HG02973 (cell line): Measurements from ENCODE around the gene SELENON.
"Not testable (repeated sequence)": the region's sequence is repeated elsewhere in the genome, so short reads cannot be mapped to it uniquely, and the experiment has no call there.

Source experiments
- ATAC-seq: cut with Tn5 transposase; IDR thresholded peaks from one replicate; pipeline ENCODE4 v1.9.1; 2021; ENCODE audit warnings: moderate library complexity; ENCODE audit not compliant: unreplicated experiment

The SELENON gene

GRCh38 chr1:25825605-25826004, 25.6 kb downstream of the SELENON start:
- no peak for ATAC-seq

GRCh38 chr1:25826571-25826970, 26.6 kb downstream of the SELENON start:
- ATAC-seq = no peak

- no peak for ATAC-seq
Measured at GRCh38 chr1:25828491-25828890, 28.5 kb downstream of the SELENON start.

GRCh38 chr1:25829046-25829445, 29.1 kb downstream of the SELENON start:
- ATAC-seq = no peak

- no peak for ATAC-seq
Measured at GRCh38 chr1:25831569-25832196, 31.7 kb downstream of the SELENON start.

GRCh38 chr1:25832336-25833037, 32.5 kb downstream of the SELENON start:
- ATAC-seq = no peak

GRCh38 chr1:25833158-25833557, 33.2 kb downstream of the SELENON start:
- no peak for ATAC-seq

- ATAC-seq = no peak
Measured at GRCh38 chr1:25834894-25835293, 34.9 kb downstream of the SELENON start.

- ATAC-seq = no peak
Measured at GRCh38 chr1:25836695-25837094, 36.7 kb downstream of the SELENON start.

- ATAC-seq = no peak
Measured at GRCh38 chr1:25837262-25837875, 37.4 kb downstream of the SELENON start.

GRCh38 chr1:25839808-25840207, 39.8 kb downstream of the SELENON start:
- not testable (repeated sequence) for ATAC-seq

- no peak for ATAC-seq
Measured at GRCh38 chr1:25843483-25843882, 43.5 kb downstream of the SELENON start.

- no peak for ATAC-seq
Measured at GRCh38 chr1:25844536-25845337, 44.7 kb downstream of the SELENON start.

- no peak for ATAC-seq
Measured at GRCh38 chr1:25845664-25846063, 45.7 kb downstream of the SELENON start.

- no peak for ATAC-seq
Measured at GRCh38 chr1:25847929-25848328, 47.9 kb downstream of the SELENON start.

- no peak for ATAC-seq
Measured at GRCh38 chr1:25848531-25848930, 48.5 kb downstream of the SELENON start.

GRCh38 chr1:25854554-25854953, 54.6 kb downstream of the SELENON start:
- no peak for ATAC-seq

- ATAC-seq = no peak
Measured at GRCh38 chr1:25856856-25857255, 56.9 kb downstream of the SELENON start.

- no peak for ATAC-seq
Measured at GRCh38 chr1:25858494-25858893, 58.5 kb downstream of the SELENON start.

- peak; percentile 81 for ATAC-seq
Measured at GRCh38 chr1:25858906-25859789, 59.2 kb downstream of the SELENON start, which contains the start of gene AUNIP. Gene AUNIP (minus strand): TSS chr1:25859457. CDS start chr1:25859357, 100 bp downstream.
